ENCODE measurements around the gene ZSCAN26. TPM values are rescaled to one million over a fixed set of nuclear protein-coding genes. Genes with fewer than 3 reads are reported as not detected.

ZSCAN26 gene
- polyA plus RNA-seq, 1 of the 3 experiments (the other 2 are of a cell fraction), result 11.0 TPM

GRCh38 chr6:28240471-28240870, 26.5 kb upstream of the ZSCAN26 start (continued):
- TF ChIP-seq RAD21 (IDR thresholded peaks at IDR 0.05; ENCODE audit: low read length) (no peak), RXRA (IDR thresholded peaks at IDR 0.05; ENCODE audit: borderline replicate concordance, low read depth) (no peak), RFX5 (IDR thresholded peaks at IDR 0.05; ENCODE audit: low read length) (no peak), MXI1 (IDR thresholded peaks at IDR 0.05; ENCODE audit: low read depth, low read length) (no peak), ZBTB33 (IDR thresholded peaks at IDR 0.05; ENCODE audit: borderline replicate concordance, low read depth) (no peak)

GRCh38 chr6:28243946-28244345, 23.0 kb upstream of the ZSCAN26 start:
- Histone ChIP-seq H3K9me2 (no peaks in the 10 kb centered on the region), H3K27ac (ENCODE audit: low read depth in 2 of 2, low read length in 1 of 2) (no peak overlapping the region), H2AFZ (ENCODE audit: low read depth) (no peak overlapping the region), H3K4me3 (ENCODE audit: low read depth in 2 of 2, low read length in 1 of 2) (no peak overlapping the region), H3K4me1 (ENCODE audit: control insufficient read depth in 1 of 2, insufficient read depth in 2 of 2, low read depth in 1 of 2, low read length in 1 of 2) (no peaks in the 10 kb centered on the region), H3K9me3 (no peaks in the 10 kb centered on the region), H3K9ac (no peak overlapping the region), H3K4me2 (no peak overlapping the region), H3K36me3 (replicated peaks in 1 of 2; ENCODE audit: control insufficient read depth in 1 of 2, insufficient read depth in 2 of 2, low read length in 1 of 2) (peaks cover 38 to 50% of the 10 kb centered on the region in 2 experiments), H3K79me2 (ENCODE audit: insufficient read depth) (no peaks in the 10 kb centered on the region), H3F3A (replicated peaks; ENCODE audit: insufficient read depth) (peaks cover 7% of the 10 kb centered on the region), H3K27me3 (ENCODE audit: insufficient read depth) (no peaks in the 10 kb centered on the region), H4K20me1 (ENCODE audit: insufficient read depth) (no peaks in the 10 kb centered on the region)
- no peak for DNase-seq
- TF ChIP-seq CTCF (IDR thresholded peaks at IDR 0.05) (no peak), GABPA (IDR thresholded peaks at IDR 0.05; ENCODE audit: low read depth) (no peak), RCOR1 (IDR thresholded peaks at IDR 0.05; ENCODE audit: low read length) (no peak), IRF3 (IDR thresholded peaks at IDR 0.05; ENCODE audit: low read depth, low read length) (no peak), TEAD4 (IDR thresholded peaks at IDR 0.05; ENCODE audit: borderline replicate concordance, insufficient read depth) (no peak), EP300 (IDR thresholded peaks at IDR 0.05; ENCODE audit: borderline replicate concordance in 1 of 2, low read depth in 1 of 2, low read length in 1 of 2) (no peak), ELF1 (IDR thresholded peaks at IDR 0.05) (no peak), GATA2 (CRISPR knock-in tag; IDR thresholded peaks at IDR 0.05) (no peak), ZBTB33 (IDR thresholded peaks at IDR 0.05; ENCODE audit: borderline replicate concordance, low read depth) (no peak), USF2 (IDR thresholded peaks at IDR 0.05; ENCODE audit: borderline replicate concordance, low read depth, low read length) (no peak), CHD2 (IDR thresholded peaks at IDR 0.05; ENCODE audit: low read length, partially characterized antibody) (no peak), TAF1 (IDR thresholded peaks at IDR 0.05; ENCODE audit: borderline replicate concordance, low read depth, low read length) (no peak), FOXJ3 (CRISPR knock-in tag; IDR thresholded peaks at IDR 0.05) (no peak), RAD21 (IDR thresholded peaks at IDR 0.05; ENCODE audit: low read length) (no peak)
- POLR2A ChIA-PET, result no interaction called here
- WGBS (ENCODE audit: low lambda C conversion rate), result 96% methylated on average over 3 of the region's 3 CpGs
- CTCF ChIA-PET, result no interaction called here
